Transverse colon (tissue), 4 donors: ENCODE results near the gene PIH1D2.

Experiments used
- EP300 ChIP-seq: sonication (generic); formaldehyde crosslinking; IDR thresholded peaks from one replicate; pipeline ENCODE4 v1.6.1; 2017; ENCODE audit warnings: antibody characterized with exemption, low read depth
- POLR2A ChIP-seq: fragments of 450-650 bp; IDR thresholded peaks from one replicate; pipeline ENCODE4 v1.6.1; 2016; ENCODE audit warnings: antibody characterized with exemption, mild to moderate bottlenecking, moderate library complexity
- POLR2AphosphoS5 ChIP-seq, 3 donors: sonication (generic); formaldehyde crosslinking; IDR thresholded peaks; one replicate each; pipeline ENCODE4 v1.6.1; 2016; ENCODE audit warnings: antibody characterized with exemption in 3 of 3
- TF ChIP-seq, protein P1 (sequence below), 5 experiments: fragments of 200-600 bp in 3 of 5; fragments of 450-650 bp in 2 of 5; sonication (generic) in 3 of 5; IDR thresholded peaks; 1 replicate in 2 of 5; 2 replicates in 3 of 5; pipeline ENCODE4 v1.5.1; 2016 to 2017; ENCODE audit warnings: antibody characterized with exemption in 5 of 5, inconsistent platforms in 3 of 5, mild to moderate bottlenecking in 2 of 5, moderate library complexity in 1 of 5

DNA sequence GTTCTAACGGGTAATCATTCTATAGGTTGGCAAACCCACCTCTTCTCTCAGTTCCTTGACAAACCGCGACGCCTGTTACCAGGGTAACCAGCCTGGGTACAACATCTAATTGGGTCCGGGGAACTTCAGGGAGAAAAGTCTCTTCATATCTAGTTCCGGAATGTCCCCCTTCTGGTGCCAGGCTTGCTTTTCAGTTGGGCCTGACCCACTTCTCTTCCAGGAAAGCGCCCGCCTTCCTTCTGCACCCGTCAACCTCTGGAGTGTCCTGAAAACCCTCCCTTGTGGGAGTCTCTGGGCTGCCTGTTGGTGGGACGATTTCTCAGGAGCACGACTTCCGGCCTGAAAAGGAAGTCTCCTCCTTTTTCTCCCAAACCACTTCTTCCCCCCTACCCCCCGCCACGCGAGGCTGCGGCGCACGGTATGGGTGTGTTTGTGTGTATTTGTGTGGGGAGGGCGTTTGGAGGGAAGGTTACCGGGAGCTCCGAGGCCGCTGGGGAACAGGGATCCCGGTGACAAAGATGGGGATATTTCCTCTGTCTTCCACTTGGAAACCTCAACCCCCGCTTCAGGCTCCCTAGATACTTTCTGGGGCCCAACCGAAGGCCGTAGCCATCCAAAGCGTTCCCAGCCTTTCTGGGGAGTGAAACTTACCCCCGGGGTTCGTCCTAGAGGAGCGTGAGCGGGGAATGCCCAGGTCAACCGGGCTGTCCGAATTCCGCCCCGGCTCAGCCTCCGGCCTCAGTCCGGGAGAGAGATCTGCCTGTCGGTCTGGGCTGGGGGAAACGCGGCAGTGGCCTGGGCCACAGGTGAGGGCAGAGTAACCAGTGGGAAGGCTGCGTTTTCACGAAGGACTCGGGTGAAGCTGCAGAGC is at the start of gene PIH1D2, which contains the start of gene NKAPD1:
- TF ChIP-seq, protein P1, sequence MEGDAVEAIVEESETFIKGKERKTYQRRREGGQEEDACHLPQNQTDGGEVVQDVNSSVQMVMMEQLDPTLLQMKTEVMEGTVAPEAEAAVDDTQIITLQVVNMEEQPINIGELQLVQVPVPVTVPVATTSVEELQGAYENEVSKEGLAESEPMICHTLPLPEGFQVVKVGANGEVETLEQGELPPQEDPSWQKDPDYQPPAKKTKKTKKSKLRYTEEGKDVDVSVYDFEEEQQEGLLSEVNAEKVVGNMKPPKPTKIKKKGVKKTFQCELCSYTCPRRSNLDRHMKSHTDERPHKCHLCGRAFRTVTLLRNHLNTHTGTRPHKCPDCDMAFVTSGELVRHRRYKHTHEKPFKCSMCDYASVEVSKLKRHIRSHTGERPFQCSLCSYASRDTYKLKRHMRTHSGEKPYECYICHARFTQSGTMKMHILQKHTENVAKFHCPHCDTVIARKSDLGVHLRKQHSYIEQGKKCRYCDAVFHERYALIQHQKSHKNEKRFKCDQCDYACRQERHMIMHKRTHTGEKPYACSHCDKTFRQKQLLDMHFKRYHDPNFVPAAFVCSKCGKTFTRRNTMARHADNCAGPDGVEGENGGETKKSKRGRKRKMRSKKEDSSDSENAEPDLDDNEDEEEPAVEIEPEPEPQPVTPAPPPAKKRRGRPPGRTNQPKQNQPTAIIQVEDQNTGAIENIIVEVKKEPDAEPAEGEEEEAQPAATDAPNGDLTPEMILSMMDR (IDR thresholded peaks at IDR 0.05), result peak in 2 of 5 experiments; percentile 25 to 31
- TF ChIP-seq POLR2A (peak; percentile 32), POLR2AphosphoS5 (IDR thresholded peaks at IDR 0.05) (peak; percentile 10 to 64 (median 58)), EP300 (no peak)
